NB4 (cell line): ENCODE data around the gene RSF1.

Experiments
- MYC ChIP-seq: IDR thresholded peaks from 2 replicates; pipeline ENCODE4 v1.6.1; 2011; ENCODE audit warnings: low read depth, low read length
- POLR2A ChIP-seq: IDR thresholded peaks from 2 replicates; pipeline ENCODE4 v1.6.1; 2011; ENCODE audit warnings: mild to moderate bottlenecking; ENCODE audit not compliant: insufficient read length; ENCODE audit errors: extremely low read depth
- TF ChIP-seq, protein P1 (sequence below): IDR thresholded peaks from one replicate; pipeline ENCODE4 v1.5.1; 2012; ENCODE audit warnings: low read depth, low read length
- TF ChIP-seq, protein P2 (sequence below): IDR thresholded peaks from 2 replicates; pipeline ENCODE4 v1.6.1; 2011; ENCODE audit warnings: low read depth, low read length

DNA sequence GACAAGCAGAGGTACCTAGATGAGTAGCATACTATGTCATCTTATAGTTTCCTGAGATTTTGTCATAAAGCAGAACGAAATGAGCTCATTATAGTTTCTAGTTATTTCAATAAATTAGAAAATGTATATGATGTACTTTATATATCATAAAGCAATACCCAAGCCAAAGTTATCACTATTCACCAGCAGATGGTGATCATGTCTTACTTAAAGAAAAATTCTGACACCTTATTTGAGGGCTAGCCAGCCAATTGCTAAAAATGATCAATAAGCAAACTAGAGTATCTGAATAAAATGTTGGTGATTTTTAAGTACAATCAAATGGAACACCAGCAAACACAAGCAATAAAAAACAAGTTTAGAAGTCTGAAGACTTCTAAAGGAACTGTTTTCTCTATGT, 44.1 kb downstream of the RSF1 start:
- TF ChIP-seq POLR2A: no peak
- TF ChIP-seq, protein P1, sequence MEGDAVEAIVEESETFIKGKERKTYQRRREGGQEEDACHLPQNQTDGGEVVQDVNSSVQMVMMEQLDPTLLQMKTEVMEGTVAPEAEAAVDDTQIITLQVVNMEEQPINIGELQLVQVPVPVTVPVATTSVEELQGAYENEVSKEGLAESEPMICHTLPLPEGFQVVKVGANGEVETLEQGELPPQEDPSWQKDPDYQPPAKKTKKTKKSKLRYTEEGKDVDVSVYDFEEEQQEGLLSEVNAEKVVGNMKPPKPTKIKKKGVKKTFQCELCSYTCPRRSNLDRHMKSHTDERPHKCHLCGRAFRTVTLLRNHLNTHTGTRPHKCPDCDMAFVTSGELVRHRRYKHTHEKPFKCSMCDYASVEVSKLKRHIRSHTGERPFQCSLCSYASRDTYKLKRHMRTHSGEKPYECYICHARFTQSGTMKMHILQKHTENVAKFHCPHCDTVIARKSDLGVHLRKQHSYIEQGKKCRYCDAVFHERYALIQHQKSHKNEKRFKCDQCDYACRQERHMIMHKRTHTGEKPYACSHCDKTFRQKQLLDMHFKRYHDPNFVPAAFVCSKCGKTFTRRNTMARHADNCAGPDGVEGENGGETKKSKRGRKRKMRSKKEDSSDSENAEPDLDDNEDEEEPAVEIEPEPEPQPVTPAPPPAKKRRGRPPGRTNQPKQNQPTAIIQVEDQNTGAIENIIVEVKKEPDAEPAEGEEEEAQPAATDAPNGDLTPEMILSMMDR: no peak
- TF ChIP-seq, protein P2, sequence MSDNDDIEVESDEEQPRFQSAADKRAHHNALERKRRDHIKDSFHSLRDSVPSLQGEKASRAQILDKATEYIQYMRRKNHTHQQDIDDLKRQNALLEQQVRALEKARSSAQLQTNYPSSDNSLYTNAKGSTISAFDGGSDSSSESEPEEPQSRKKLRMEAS: no peak
- TF ChIP-seq MYC: no peak
